ENCODE results near the gene SND1.

The SND1 gene

GRCh38 chr7:128054511-128054910, 402.5 kb downstream of the SND1 start:
- no peaks in the 10 kb centered on the region for H3K9me3 ChIP-seq (ENCODE audit: control insufficient read depth in 5 of 5, low read length in 5 of 5)
- H3K27me3 ChIP-seq (ENCODE audit: control insufficient read depth in 5 of 5, insufficient read depth in 4 of 5, low read length in 5 of 5), result no peaks in the 10 kb centered on the region
- peaks cover 0 to 14% (median 10%) of the 10 kb centered on the region in 5 donors for H3K4me1 ChIP-seq (ENCODE audit: control insufficient read depth in 5 of 5, insufficient read depth in 5 of 5, low read length in 5 of 5)
- no peak overlapping the region for H3K27ac ChIP-seq (ENCODE audit: low read depth, low read length)
- no peak overlapping the region for H3K9ac ChIP-seq (ENCODE audit: low read length in 5 of 5)
- H3K36me3 ChIP-seq (ENCODE audit: control insufficient read depth in 5 of 5, insufficient read depth in 5 of 5, low read length in 5 of 5), result peaks cover 0 to 5% (median 2%) of the 10 kb centered on the region in 5 donors
- no peak overlapping the region for H3K4me3 ChIP-seq (ENCODE audit: low read depth in 1 of 5, low read length in 5 of 5)

- no peak overlapping the region for H3K4me3 ChIP-seq (ENCODE audit: low read depth in 1 of 5, low read length in 5 of 5)
- peaks cover 0 to 5% (median 2%) of the 10 kb centered on the region in 5 donors for H3K36me3 ChIP-seq (ENCODE audit: control insufficient read depth in 5 of 5, insufficient read depth in 5 of 5, low read length in 5 of 5)
- H3K27ac ChIP-seq (ENCODE audit: low read depth, low read length), result no peak overlapping the region
- peaks cover 0 to 14% (median 10%) of the 10 kb centered on the region in 5 donors for H3K4me1 ChIP-seq (ENCODE audit: control insufficient read depth in 5 of 5, insufficient read depth in 5 of 5, low read length in 5 of 5)
- no peak overlapping the region for H3K9ac ChIP-seq (ENCODE audit: low read length in 5 of 5)
- H3K9me3 ChIP-seq (ENCODE audit: control insufficient read depth in 5 of 5, low read length in 5 of 5), result no peaks in the 10 kb centered on the region
- no peaks in the 10 kb centered on the region for H3K27me3 ChIP-seq (ENCODE audit: control insufficient read depth in 5 of 5, insufficient read depth in 4 of 5, low read length in 5 of 5)
Observed at GRCh38 chr7:128055637-128056036, 403.6 kb downstream of the SND1 start.

DNA sequence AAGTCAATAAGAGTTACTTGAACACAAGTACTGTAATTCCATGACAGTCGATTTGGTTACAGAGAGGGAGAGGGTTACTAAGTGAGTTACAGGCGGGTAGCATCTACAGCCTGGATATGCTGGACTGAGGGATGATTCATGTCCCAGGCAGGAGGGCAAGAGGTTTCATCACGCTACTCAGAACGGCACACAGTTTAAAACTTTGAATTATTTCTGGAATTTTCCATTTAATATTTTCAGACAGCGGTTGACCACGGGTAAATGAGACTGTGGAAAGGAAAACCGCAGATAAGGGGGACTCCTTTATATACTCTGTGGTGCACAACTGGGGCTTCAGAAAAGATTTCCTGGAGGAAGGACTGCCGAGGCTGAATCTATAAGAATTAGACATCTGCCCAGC, 404.9 kb downstream of the SND1 start:
- Histone ChIP-seq H3K27me3 (ENCODE audit: control insufficient read depth in 5 of 5, insufficient read depth in 4 of 5, low read length in 5 of 5) (no peaks in the 10 kb centered on the region), H3K4me3 (ENCODE audit: low read depth in 1 of 5, low read length in 5 of 5) (no peak overlapping the region), H3K9me3 (ENCODE audit: control insufficient read depth in 5 of 5, low read length in 5 of 5) (no peaks in the 10 kb centered on the region), H3K4me1 (ENCODE audit: control insufficient read depth in 5 of 5, insufficient read depth in 5 of 5, low read length in 5 of 5) (peaks cover 0 to 13% (median 10%) of the 10 kb centered on the region in 5 donors), H3K27ac (ENCODE audit: low read depth, low read length) (no peak overlapping the region), H3K9ac (ENCODE audit: low read length in 5 of 5) (no peak overlapping the region), H3K36me3 (ENCODE audit: control insufficient read depth in 5 of 5, insufficient read depth in 5 of 5, low read length in 5 of 5) (peaks cover 0 to 5% (median 3%) of the 10 kb centered on the region in 5 donors)

GRCh38 chr7:128057909-128058308, 405.9 kb downstream of the SND1 start:
- H3K9me3 ChIP-seq (ENCODE audit: control insufficient read depth in 5 of 5, low read length in 5 of 5), result no peaks in the 10 kb centered on the region
- no peak overlapping the region for H3K27ac ChIP-seq (ENCODE audit: low read depth, low read length)
- H3K36me3 ChIP-seq (ENCODE audit: control insufficient read depth in 5 of 5, insufficient read depth in 5 of 5, low read length in 5 of 5), result peaks cover 0 to 7% (median 3%) of the 10 kb centered on the region in 5 donors
- H3K27me3 ChIP-seq (ENCODE audit: control insufficient read depth in 5 of 5, insufficient read depth in 4 of 5, low read length in 5 of 5), result no peaks in the 10 kb centered on the region
- no peak overlapping the region for H3K4me3 ChIP-seq (ENCODE audit: low read depth in 1 of 5, low read length in 5 of 5)
- H3K4me1 ChIP-seq (ENCODE audit: control insufficient read depth in 5 of 5, insufficient read depth in 5 of 5, low read length in 5 of 5), result peaks cover 0 to 4% (median 2%) of the 10 kb centered on the region in 5 donors
- H3K9ac ChIP-seq (ENCODE audit: low read length in 5 of 5), result no peak overlapping the region

- peaks cover 0 to 5% (median 0%) of the 10 kb centered on the region in 5 donors for H3K36me3 ChIP-seq (ENCODE audit: control insufficient read depth in 5 of 5, insufficient read depth in 5 of 5, low read length in 5 of 5)
- H3K4me1 ChIP-seq (ENCODE audit: control insufficient read depth in 5 of 5, insufficient read depth in 5 of 5, low read length in 5 of 5), result peaks cover 0 to 2% (median 0%) of the 10 kb centered on the region in 5 donors
- no peaks in the 10 kb centered on the region for H3K9me3 ChIP-seq (ENCODE audit: control insufficient read depth in 5 of 5, low read length in 5 of 5)
- no peak overlapping the region for H3K4me3 ChIP-seq (ENCODE audit: low read depth in 1 of 5, low read length in 5 of 5)
- no peak overlapping the region for H3K9ac ChIP-seq (ENCODE audit: low read length in 5 of 5)
- no peak overlapping the region for H3K27ac ChIP-seq (ENCODE audit: low read depth, low read length)
- no peaks in the 10 kb centered on the region for H3K27me3 ChIP-seq (ENCODE audit: control insufficient read depth in 5 of 5, insufficient read depth in 4 of 5, low read length in 5 of 5)
Observed at GRCh38 chr7:128059143-128059988, 407.4 kb downstream of the SND1 start.

- Histone ChIP-seq H3K4me1 (ENCODE audit: control insufficient read depth in 5 of 5, insufficient read depth in 5 of 5, low read length in 5 of 5) (peaks cover 0 to 2% (median 0%) of the 10 kb centered on the region in 5 donors), H3K4me3 (ENCODE audit: low read depth in 1 of 5, low read length in 5 of 5) (no peak overlapping the region), H3K36me3 (ENCODE audit: control insufficient read depth in 5 of 5, insufficient read depth in 5 of 5, low read length in 5 of 5) (peaks cover 0 to 5% (median 0%) of the 10 kb centered on the region in 5 donors), H3K27me3 (ENCODE audit: control insufficient read depth in 5 of 5, insufficient read depth in 4 of 5, low read length in 5 of 5) (no peaks in the 10 kb centered on the region), H3K27ac (ENCODE audit: low read depth, low read length) (no peak overlapping the region), H3K9me3 (ENCODE audit: control insufficient read depth in 5 of 5, low read length in 5 of 5) (no peaks in the 10 kb centered on the region), H3K9ac (ENCODE audit: low read length in 5 of 5) (no peak overlapping the region)
Observed at GRCh38 chr7:128060018-128060417, 408.0 kb downstream of the SND1 start.

- H3K9ac ChIP-seq (ENCODE audit: low read length in 5 of 5), result no peak overlapping the region
- H3K4me1 ChIP-seq (ENCODE audit: control insufficient read depth in 5 of 5, insufficient read depth in 5 of 5, low read length in 5 of 5), result no peaks in the 10 kb centered on the region
- H3K27ac ChIP-seq (ENCODE audit: low read depth, low read length), result no peak overlapping the region
- no peaks in the 10 kb centered on the region for H3K27me3 ChIP-seq (ENCODE audit: control insufficient read depth in 5 of 5, insufficient read depth in 4 of 5, low read length in 5 of 5)
- H3K4me3 ChIP-seq (ENCODE audit: low read depth in 1 of 5, low read length in 5 of 5), result no peak overlapping the region
- peaks cover 0 to 10% (median 8%) of the 10 kb centered on the region in 5 donors for H3K36me3 ChIP-seq (ENCODE audit: control insufficient read depth in 5 of 5, insufficient read depth in 5 of 5, low read length in 5 of 5)
- H3K9me3 ChIP-seq (ENCODE audit: control insufficient read depth in 5 of 5, low read length in 5 of 5), result no peaks in the 10 kb centered on the region
Observed at GRCh38 chr7:128063088-128063487, 411.1 kb downstream of the SND1 start.

- Histone ChIP-seq H3K27ac (ENCODE audit: low read depth, low read length) (no peak overlapping the region), H3K4me1 (ENCODE audit: control insufficient read depth in 5 of 5, insufficient read depth in 5 of 5, low read length in 5 of 5) (no peaks in the 10 kb centered on the region), H3K36me3 (ENCODE audit: control insufficient read depth in 5 of 5, insufficient read depth in 5 of 5, low read length in 5 of 5) (peaks cover 0 to 9% (median 8%) of the 10 kb centered on the region in 5 donors), H3K4me3 (ENCODE audit: low read depth in 1 of 5, low read length in 5 of 5) (no peak overlapping the region), H3K27me3 (ENCODE audit: control insufficient read depth in 5 of 5, insufficient read depth in 4 of 5, low read length in 5 of 5) (no peaks in the 10 kb centered on the region), H3K9ac (ENCODE audit: low read length in 5 of 5) (no peak overlapping the region), H3K9me3 (ENCODE audit: control insufficient read depth in 5 of 5, low read length in 5 of 5) (no peaks in the 10 kb centered on the region)
Observed at GRCh38 chr7:128065872-128066271, 413.9 kb downstream of the SND1 start.

DNA sequence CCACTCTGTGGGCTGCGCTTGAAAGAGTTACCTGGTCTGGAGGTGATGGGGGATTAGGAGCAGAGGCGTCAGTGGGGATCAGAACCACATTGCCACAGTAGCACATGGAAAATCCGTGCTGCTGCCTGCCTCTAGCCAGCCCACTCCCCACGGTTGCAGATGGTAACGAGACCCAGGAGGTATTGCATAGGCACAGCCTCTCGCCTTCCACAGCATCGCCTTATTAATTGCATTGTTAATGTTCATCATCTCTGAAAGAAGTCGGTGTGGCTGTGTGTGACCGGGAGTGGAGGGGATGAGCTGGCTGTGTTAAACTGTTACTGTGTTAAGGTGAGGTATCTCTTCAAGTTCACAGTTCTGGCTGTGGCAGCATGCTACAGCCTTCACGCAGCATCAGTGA, 414.4 kb downstream of the SND1 start:
- Histone ChIP-seq H3K9ac (ENCODE audit: low read length in 5 of 5) (no peak overlapping the region), H3K27me3 (ENCODE audit: control insufficient read depth in 5 of 5, insufficient read depth in 4 of 5, low read length in 5 of 5) (no peaks in the 10 kb centered on the region), H3K4me3 (ENCODE audit: low read depth in 1 of 5, low read length in 5 of 5) (no peak overlapping the region), H3K36me3 (ENCODE audit: control insufficient read depth in 5 of 5, insufficient read depth in 5 of 5, low read length in 5 of 5) (peaks cover 0 to 9% (median 7%) of the 10 kb centered on the region in 5 donors), H3K4me1 (ENCODE audit: control insufficient read depth in 5 of 5, insufficient read depth in 5 of 5, low read length in 5 of 5) (no peaks in the 10 kb centered on the region), H3K27ac (ENCODE audit: low read depth, low read length) (no peak overlapping the region), H3K9me3 (ENCODE audit: control insufficient read depth in 5 of 5, low read length in 5 of 5) (no peaks in the 10 kb centered on the region)

GRCh38 chr7:128066858-128067257, 414.9 kb downstream of the SND1 start:
- Histone ChIP-seq H3K27me3 (ENCODE audit: control insufficient read depth in 5 of 5, insufficient read depth in 4 of 5, low read length in 5 of 5) (no peaks in the 10 kb centered on the region), H3K4me1 (ENCODE audit: control insufficient read depth in 5 of 5, insufficient read depth in 5 of 5, low read length in 5 of 5) (no peaks in the 10 kb centered on the region), H3K9ac (ENCODE audit: low read length in 5 of 5) (no peak overlapping the region), H3K27ac (ENCODE audit: low read depth, low read length) (no peak overlapping the region), H3K4me3 (ENCODE audit: low read depth in 1 of 5, low read length in 5 of 5) (no peak overlapping the region), H3K36me3 (ENCODE audit: control insufficient read depth in 5 of 5, insufficient read depth in 5 of 5, low read length in 5 of 5) (peaks cover 0 to 12% (median 8%) of the 10 kb centered on the region in 5 donors), H3K9me3 (ENCODE audit: control insufficient read depth in 5 of 5, low read length in 5 of 5) (no peaks in the 10 kb centered on the region)
